ENCODE data around the gene PDSS1.
"Not testable (repeated sequence)": the region's sequence is repeated elsewhere in the genome, so short reads cannot be mapped to it uniquely, and the experiment has no call there.

The PDSS1 gene

GRCh38 chr10:26738301-26738911 is 40.9 kb downstream of the PDSS1 start:
- DNase-seq (ENCODE audit: low read depth in 2 of 2) = no peak

- DNase-seq (ENCODE audit: low read depth in 2 of 2) = no peak
These were observed 41.6 kb downstream of the PDSS1 start for GRCh38 chr10:26739071-26739631.

- no peak for DNase-seq (ENCODE audit: low read depth in 2 of 2)
These were observed 43.9 kb downstream of the PDSS1 start for GRCh38 chr10:26741368-26741767.

- no peak for DNase-seq (ENCODE audit: low read depth in 2 of 2)
These were observed 45.6 kb downstream of the PDSS1 start for GRCh38 chr10:26743091-26743490.

GRCh38 chr10:26743841-26744240 is 46.3 kb downstream of the PDSS1 start:
- no peak for DNase-seq (ENCODE audit: low read depth in 2 of 2)

GRCh38 chr10:26746061-26746460 is 48.6 kb downstream of the PDSS1 start:
- no peak for DNase-seq (ENCODE audit: low read depth in 2 of 2)

- no peak for DNase-seq (ENCODE audit: low read depth in 2 of 2)
These were observed 58.0 kb downstream of the PDSS1 start for GRCh38 chr10:26755443-26755903.

- DNase-seq (ENCODE audit: low read depth in 2 of 2) = no peak
These were observed 61.5 kb downstream of the PDSS1 start for GRCh38 chr10:26759008-26759407.

- DNase-seq (ENCODE audit: low read depth in 2 of 2) = no peak
These were observed 68.0 kb downstream of the PDSS1 start for GRCh38 chr10:26765549-26765948.

GRCh38 chr10:26770069-26770468 is 72.6 kb downstream of the PDSS1 start:
- DNase-seq (ENCODE audit: low read depth in 2 of 2) = no peak

GRCh38 chr10:26773633-26774032 is 76.1 kb downstream of the PDSS1 start:
- no peak for DNase-seq (ENCODE audit: low read depth in 2 of 2)

GRCh38 chr10:26776258-26776657 is 78.8 kb downstream of the PDSS1 start:
- no peak for DNase-seq (ENCODE audit: low read depth in 2 of 2)

- no peak for DNase-seq (ENCODE audit: low read depth in 2 of 2)
These were observed 80.2 kb downstream of the PDSS1 start for GRCh38 chr10:26777686-26778085.

- DNase-seq (ENCODE audit: low read depth in 2 of 2) = no peak
These were observed 81.8 kb downstream of the PDSS1 start for GRCh38 chr10:26779176-26779860.

GRCh38 chr10:26780106-26780792 is 82.7 kb downstream of the PDSS1 start:
- no peak for DNase-seq (ENCODE audit: low read depth in 2 of 2)

- no peak for DNase-seq (ENCODE audit: low read depth in 2 of 2)
These were observed 83.5 kb downstream of the PDSS1 start for GRCh38 chr10:26780793-26781601.

GRCh38 chr10:26781797-26782196 is 84.3 kb downstream of the PDSS1 start:
- DNase-seq (ENCODE audit: low read depth in 2 of 2) = no peak

GRCh38 chr10:26787362-26787761 is 89.9 kb downstream of the PDSS1 start:
- no peak for DNase-seq (ENCODE audit: low read depth in 2 of 2)

- DNase-seq (ENCODE audit: low read depth in 2 of 2) = not testable (repeated sequence)
These were observed 92.3 kb downstream of the PDSS1 start for GRCh38 chr10:26789779-26790178.

GRCh38 chr10:26790221-26790995 is 92.9 kb downstream of the PDSS1 start:
- no peak for DNase-seq (ENCODE audit: low read depth in 2 of 2)

All from stimulated activated CD4-positive, alpha-beta T cell treated with anti-CD3 and anti-CD28 coated beads, Interleukin-1b, Interleukin-23, amount 100 ng/mL, for 4 hours (primary cell).